Keratinocyte (primary cell): ENCODE measurements around the gene C1orf53. TPM values are rescaled to one million over a fixed set of nuclear protein-coding genes. Genes with fewer than 3 reads are reported as not detected.

Experiments
- DNase-seq: peaks from one replicate; pipeline ENCODE4 v3.0.0-alpha.2; 2011; ENCODE audit warnings: low read depth, missing footprints, low spot score
- FAIRE-seq: peaks from 2 replicates; lab custom pipeline; 2011; peaks lifted over from hg19 to GRCh38; lab: Jason Lieb, UNC
- H2AFZ ChIP-seq: 2 replicates; pipeline ENCODE4 v1.6.0; 2012; ENCODE audit warnings: low read length, control low read depth, inconsistent platforms; ENCODE audit not compliant: control insufficient read depth
- H3K27ac ChIP-seq: 2 replicates; pipeline ENCODE4 v1.5.1; 2011; ENCODE audit warnings: low read length; ENCODE audit not compliant: control insufficient read depth, insufficient read depth
- H3K27me3 ChIP-seq: 3 replicates; pipeline ENCODE4 v1.6.0; 2011; ENCODE audit warnings: low read length; ENCODE audit not compliant: control insufficient read depth, insufficient read depth; ENCODE audit errors: extremely low read depth
- H3K36me3 ChIP-seq, 2 experiments: 2 replicates in 1 of 2; 3 replicates in 1 of 2; pipeline ENCODE4 v1.5.1; 2011; ENCODE audit warnings: low read length in 2 of 2, mild to moderate bottlenecking in 1 of 2; ENCODE audit not compliant: control insufficient read depth in 2 of 2, insufficient read depth in 2 of 2; ENCODE audit errors: extremely low read depth in 1 of 2
- H3K4me1 ChIP-seq: 3 replicates; pipeline ENCODE4 v1.5.1; 2011; ENCODE audit warnings: low read length; ENCODE audit not compliant: control insufficient read depth, insufficient read depth; ENCODE audit errors: extremely low read depth
- H3K4me2 ChIP-seq: 3 replicates; pipeline ENCODE4 v1.6.0; 2011; ENCODE audit warnings: low read depth, low read length; ENCODE audit not compliant: control insufficient read depth, insufficient read depth; ENCODE audit errors: extremely low read depth
- H3K4me3 ChIP-seq, 3 experiments: fragments of 200-600 bp in 1 of 3; sonication (generic) in 1 of 3; 2 replicates in 2 of 3; 3 replicates in 1 of 3; pipeline ENCODE4 v1.5.1; 2011 to 2016; ENCODE audit warnings: low read length in 3 of 3, mild to moderate bottlenecking in 3 of 3, control low read depth in 2 of 3, inconsistent platforms in 1 of 3, low read depth in 1 of 3, mixed read lengths in 1 of 3, mixed run types in 1 of 3, moderate library complexity in 1 of 3; ENCODE audit not compliant: control insufficient read depth in 2 of 3, insufficient read depth in 2 of 3; ENCODE audit errors: extremely low read depth in 1 of 3
- H3K79me2 ChIP-seq: 2 replicates; pipeline ENCODE4 v1.6.0; 2012; ENCODE audit warnings: low read length; ENCODE audit not compliant: control insufficient read depth, insufficient read depth
- H3K9ac ChIP-seq: 3 replicates; pipeline ENCODE4 v1.6.0; 2011; ENCODE audit warnings: low read length; ENCODE audit not compliant: control insufficient read depth, insufficient read depth; ENCODE audit errors: extremely low read depth
- H3K9me1 ChIP-seq: 3 replicates; pipeline ENCODE4 v1.6.0; 2011; ENCODE audit warnings: low read length; ENCODE audit not compliant: control insufficient read depth, insufficient read depth; ENCODE audit errors: extremely low read depth
- H3K9me3 ChIP-seq: 2 replicates; pipeline ENCODE4 v1.5.1; 2012; ENCODE audit warnings: low read depth, low read length; ENCODE audit not compliant: control insufficient read depth
- H4K20me1 ChIP-seq: 3 replicates; pipeline ENCODE4 v1.6.0; 2011; ENCODE audit warnings: low read length; ENCODE audit not compliant: control insufficient read depth, insufficient read depth; ENCODE audit errors: extremely low read depth
- CTCF ChIP-seq, 3 experiments: IDR thresholded peaks in 1 of 3; conservative IDR thresholded peaks in 1 of 3; optimal IDR thresholded peaks in 1 of 3; 2 replicates in 2 of 3; 3 replicates in 1 of 3; pipeline versions ENCODE3 to v1.5.1; 2011; ENCODE audit warnings: low read length in 3 of 3, mild to moderate bottlenecking in 3 of 3, moderate library complexity in 2 of 3, control low read depth in 1 of 3, inconsistent platforms in 1 of 3; ENCODE audit not compliant: insufficient read depth in 2 of 3; ENCODE audit errors: extremely low read depth in 1 of 3
- EZH2 ChIP-seq: IDR thresholded peaks from one replicate; pipeline ENCODE4 v1.6.1; 2012; ENCODE audit warnings: inconsistent platforms, mild to moderate bottlenecking, low read length, moderate library complexity
- dilution Hi-C: fragments of 300-500 bp; cut with MboI; formaldehyde crosslinking; loops from one replicate; pipeline ENCODE4 v1.7.0; 2020; ENCODE audit warnings: low sequenced_read_pairs; ENCODE audit not compliant: extremely low pct_ligation_motif_present
- polyA plus RNA-seq, 5 experiments: library from polyadenylated mRNA; depleted of rRNA in 3 of 5; stranded (reverse) in 3 of 5; stranded (forward) in 1 of 5; unstranded in 1 of 5; fragments of >200 nt; gene quantifications; 1 replicate in 1 of 5; 2 replicates in 3 of 5; 3 replicates in 1 of 5; pipeline versions ENCODE4 v1.2.1 to v1.2.3, GENCODE V29; 2011 to 2012; ENCODE audit warnings: missing spikeins in 2 of 5, low read depth in 1 of 5, low replicate concordance in 1 of 5

C1orf53 gene
- polyA plus RNA-seq, 1 donor (not counting 4 experiments of a cell fraction or from before 2014, with no cell fraction given), result 6.2 TPM

- no peak for FAIRE-seq
- H3K27ac ChIP-seq, result no peak overlapping the region
These were observed 16.4 kb downstream of the C1orf53 start for GRCh38 chr1:197918807-197919345.

GRCh38 chr1:197919346-197920066, 17.1 kb downstream of the C1orf53 start:
- dilution Hi-C loops, result no loop called here
- no peak overlapping the region for H3K27ac ChIP-seq
- peaks cover 83% of the 10 kb centered on the region for H3K27me3 ChIP-seq
- no peak for FAIRE-seq
- no peaks in the 10 kb centered on the region for H3K9me1 ChIP-seq
- H3K79me2 ChIP-seq, result no peaks in the 10 kb centered on the region
- H3K4me1 ChIP-seq, result peaks cover 19% of the 10 kb centered on the region
- H3K36me3 ChIP-seq, result no peaks in the 10 kb centered on the region
- peak; percentile 95 for TF ChIP-seq EZH2
- TF ChIP-seq CTCF (optimal IDR thresholded peaks at IDR 0.05 in 1 of 3, IDR thresholded peaks at IDR 0.05 in 1 of 3, conservative IDR thresholded peaks at IDR 0.05 in 1 of 3; ENCODE audit: extremely low read depth in 1 of 3, insufficient read depth in 2 of 3, low read length in 3 of 3), result no peak
- DNase-seq, result no peak
- H3K4me2 ChIP-seq, result no peak overlapping the region
- no peak overlapping the region for H3K9ac ChIP-seq
- H3K9me3 ChIP-seq, result no peaks in the 10 kb centered on the region
- H2AFZ ChIP-seq, result no peak overlapping the region
- H3K4me3 ChIP-seq, result no peak overlapping the region
- no peaks in the 10 kb centered on the region for H4K20me1 ChIP-seq

More at GRCh38 chr1:197918807-197919345, 16.4 kb downstream of the C1orf53 start:
- H3K4me2 ChIP-seq, result no peak overlapping the region
- DNase-seq, result no peak
- no peaks in the 10 kb centered on the region for H4K20me1 ChIP-seq
- H3K9me1 ChIP-seq, result no peaks in the 10 kb centered on the region
- H3K36me3 ChIP-seq, result no peaks in the 10 kb centered on the region
- peaks cover 90% of the 10 kb centered on the region for H3K27me3 ChIP-seq
- H3K79me2 ChIP-seq, result no peaks in the 10 kb centered on the region
- H2AFZ ChIP-seq, result no peak overlapping the region
- H3K9ac ChIP-seq, result no peak overlapping the region
- no peaks in the 10 kb centered on the region for H3K9me3 ChIP-seq
- TF ChIP-seq EZH2 (no peak), CTCF (optimal IDR thresholded peaks at IDR 0.05 in 1 of 3, IDR thresholded peaks at IDR 0.05 in 1 of 3, conservative IDR thresholded peaks at IDR 0.05 in 1 of 3; ENCODE audit: extremely low read depth in 1 of 3, insufficient read depth in 2 of 3, low read length in 3 of 3) (no peak)
- dilution Hi-C loops, result no loop called here
- H3K4me1 ChIP-seq, result peaks cover 19% of the 10 kb centered on the region
- H3K4me3 ChIP-seq, result no peak overlapping the region
